ENCODE measurements around the gene DDOST. TPM values are rescaled to one million over a fixed set of nuclear protein-coding genes. Genes with fewer than 3 reads are reported as not detected.
"Not testable (repeated sequence)": the region's sequence is repeated elsewhere in the genome, so short reads cannot be mapped to it uniquely, and the experiment has no call there.

Gene DDOST
- polyA plus RNA-seq, 3 donors: 199 to 225 (median 224) TPM

DNA sequence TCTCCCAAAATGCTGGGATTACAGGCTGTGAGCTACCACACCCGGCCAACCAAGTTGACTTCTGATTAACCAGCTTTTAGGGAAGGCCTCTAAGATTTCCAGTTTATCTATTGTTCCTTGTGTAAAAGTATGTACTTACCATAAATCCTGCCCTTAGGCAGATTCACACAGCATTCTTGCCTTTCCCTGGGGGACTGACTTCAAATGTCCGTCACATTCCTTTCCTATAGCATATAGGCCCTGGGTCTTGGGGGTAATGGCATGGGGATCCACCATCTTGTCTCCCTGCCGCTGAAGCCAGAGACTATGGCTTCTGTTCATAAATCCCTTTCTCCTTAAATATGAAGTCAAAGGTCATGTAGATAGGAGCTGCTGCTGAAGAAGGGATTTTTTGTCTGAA is 28.8 kb downstream of the DDOST start:
- DNase-seq: no peak

DNA sequence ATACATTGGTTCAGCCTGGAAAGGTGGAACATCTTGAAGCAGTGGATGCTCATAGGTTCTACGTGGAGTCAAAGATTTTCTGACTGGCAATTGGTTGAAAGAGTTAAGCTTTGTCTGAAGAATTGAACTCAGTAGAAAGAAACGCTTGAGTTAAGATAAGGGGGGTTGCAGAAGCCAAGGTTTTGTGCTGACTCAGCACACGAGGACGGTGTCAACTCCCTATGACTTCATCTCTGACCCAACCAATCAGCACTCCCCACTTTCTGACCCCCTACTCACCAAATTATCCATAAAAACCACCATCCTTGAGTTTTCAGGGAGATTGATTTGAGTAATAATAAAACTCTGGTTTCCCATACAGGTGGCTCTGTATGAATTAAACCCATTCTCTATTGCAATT is 30.4 kb downstream of the DDOST start:
- DNase-seq: no peak

DNA sequence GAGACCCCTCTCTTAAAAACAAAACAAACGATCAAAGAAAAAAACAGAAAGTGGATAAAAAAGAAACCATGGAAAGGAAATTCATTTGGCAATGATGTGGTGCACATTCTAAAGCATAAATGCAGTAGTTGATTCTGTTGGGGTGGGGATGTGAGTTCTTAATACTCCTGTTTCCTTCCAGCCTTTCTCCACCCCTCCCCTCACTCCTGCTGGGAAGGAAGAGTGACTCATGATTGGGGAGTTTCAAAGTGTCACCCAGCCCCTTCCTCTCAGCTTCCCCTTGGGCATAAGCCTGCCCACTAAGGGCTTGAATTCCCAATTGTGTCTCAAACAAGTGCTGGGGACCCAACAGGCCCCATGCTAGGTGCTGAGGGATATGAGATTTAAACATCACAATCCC is 34.6 kb downstream of the DDOST start:
- DNase-seq: no peak

DNA sequence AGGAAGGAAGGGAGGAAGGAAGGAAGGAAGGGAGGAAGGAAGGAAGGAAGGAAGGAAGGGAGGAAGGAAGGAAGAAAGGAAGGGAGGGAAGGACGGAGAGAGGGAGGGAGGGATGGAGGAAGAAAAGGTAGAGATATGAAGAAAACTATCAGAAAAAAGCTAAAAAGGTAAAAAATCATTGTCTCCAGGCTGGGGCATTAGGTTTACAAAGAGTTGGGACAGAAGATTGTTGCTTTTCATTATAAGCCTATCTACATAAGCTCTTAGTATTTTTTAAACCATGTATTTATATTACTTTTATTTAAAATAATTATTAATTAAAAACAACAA is 35.1 kb downstream of the DDOST start:
- no peak for DNase-seq

DNA sequence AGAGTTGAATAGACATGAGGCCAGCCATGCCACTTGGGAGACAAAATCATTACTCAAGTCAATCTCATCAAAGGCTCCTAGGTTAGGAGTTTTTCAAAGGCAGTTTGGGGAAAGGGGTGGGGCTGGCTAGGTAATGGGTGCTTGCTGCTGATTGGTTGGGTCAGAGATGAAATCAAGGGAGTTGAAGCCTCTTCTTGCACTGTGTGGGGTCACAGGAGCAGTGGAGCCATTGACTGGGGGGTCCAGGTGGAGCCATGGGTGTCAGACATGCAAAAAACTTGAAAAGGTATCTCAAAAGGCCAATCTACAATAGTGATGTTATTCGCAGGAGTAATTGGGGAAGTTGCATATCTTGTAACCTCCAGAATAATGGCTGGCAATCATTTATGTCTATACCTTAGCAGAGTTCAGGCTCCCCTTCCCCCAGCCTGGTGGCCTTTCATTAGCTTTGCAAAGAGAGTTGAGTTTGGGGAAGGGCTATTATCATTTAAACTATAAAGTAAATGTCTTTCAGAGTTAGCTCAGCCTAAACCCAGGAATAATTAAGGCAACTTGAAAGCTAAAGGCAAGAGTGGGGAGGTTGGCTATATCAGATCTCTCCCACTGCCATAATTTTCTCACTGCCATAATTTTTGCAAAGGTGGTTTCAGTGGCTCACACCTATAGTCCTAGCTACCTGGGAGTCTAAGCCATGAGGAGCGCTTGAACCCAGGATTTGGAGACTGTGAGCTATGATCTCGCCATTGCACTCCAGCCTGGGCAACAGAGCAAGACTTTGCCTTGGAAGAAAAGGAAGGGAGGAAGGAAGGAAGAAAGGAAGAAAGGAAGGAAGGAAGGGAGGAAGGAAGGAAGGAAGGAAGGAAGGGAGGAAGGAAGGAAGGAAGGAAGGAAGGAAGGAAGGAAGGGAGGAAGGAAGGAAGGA is 35.7 kb downstream of the DDOST start:
- no peak for DNase-seq

DNA sequence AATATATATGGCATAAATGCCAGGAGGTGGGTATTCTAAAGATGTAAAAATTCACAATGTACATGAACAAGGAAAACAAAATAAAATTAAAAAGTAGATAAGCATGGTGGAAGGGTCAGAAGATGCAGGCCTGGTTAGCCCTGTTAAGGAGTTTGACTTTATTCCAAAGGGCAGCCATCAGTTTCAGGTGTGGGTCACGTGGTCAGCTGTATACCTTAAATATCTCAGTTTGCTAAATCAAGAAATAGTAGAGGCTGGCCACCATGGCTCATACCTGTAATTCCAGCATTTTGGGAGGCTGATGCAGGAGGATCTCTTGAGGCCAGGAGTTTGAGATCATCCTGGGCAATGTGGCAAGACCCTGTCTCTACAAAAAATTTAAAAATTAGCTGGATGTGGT is 36.5 kb downstream of the DDOST start:
- DNase-seq: no peak

DNA sequence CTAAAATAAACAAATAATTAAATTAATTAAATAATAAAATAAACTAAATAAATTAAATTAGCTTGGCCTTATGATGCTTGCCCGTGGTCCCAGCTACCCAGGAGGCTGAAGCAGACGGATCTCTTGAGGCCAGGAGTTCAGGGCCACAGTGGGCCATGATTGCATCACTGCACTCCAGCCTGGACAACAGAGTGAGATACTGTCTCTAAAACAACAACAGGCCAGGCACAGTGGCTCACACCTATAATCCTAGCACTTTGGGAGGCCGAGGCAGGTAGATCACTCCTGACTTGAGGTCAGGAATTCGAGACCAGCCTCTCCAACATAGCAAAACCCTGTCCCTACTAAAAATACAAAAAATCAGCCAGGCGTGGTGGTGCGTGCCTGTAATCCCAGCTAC is 40.2 kb downstream of the DDOST start:
- DNase-seq: no peak

DNA sequence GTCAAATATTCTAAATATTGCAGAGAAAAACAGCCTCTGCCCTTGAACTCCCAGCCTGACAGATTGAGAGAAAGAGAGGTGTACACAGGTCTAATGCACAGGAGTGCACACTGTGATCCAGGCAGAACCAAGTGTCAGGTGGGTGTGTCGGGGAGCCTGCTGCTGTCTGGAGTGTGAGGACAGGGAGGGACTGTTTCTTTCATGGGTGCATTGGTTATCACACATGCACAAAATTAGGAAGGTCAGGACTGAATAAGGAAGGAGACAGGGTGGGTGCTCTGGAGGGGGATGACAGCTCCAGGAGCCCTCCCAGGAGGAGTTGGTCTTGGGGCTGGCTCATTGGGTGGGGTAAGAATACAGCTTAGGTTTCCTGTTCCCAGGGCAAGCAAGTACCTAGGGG is 41.2 kb downstream of the DDOST start:
- DNase-seq: no peak

DNA sequence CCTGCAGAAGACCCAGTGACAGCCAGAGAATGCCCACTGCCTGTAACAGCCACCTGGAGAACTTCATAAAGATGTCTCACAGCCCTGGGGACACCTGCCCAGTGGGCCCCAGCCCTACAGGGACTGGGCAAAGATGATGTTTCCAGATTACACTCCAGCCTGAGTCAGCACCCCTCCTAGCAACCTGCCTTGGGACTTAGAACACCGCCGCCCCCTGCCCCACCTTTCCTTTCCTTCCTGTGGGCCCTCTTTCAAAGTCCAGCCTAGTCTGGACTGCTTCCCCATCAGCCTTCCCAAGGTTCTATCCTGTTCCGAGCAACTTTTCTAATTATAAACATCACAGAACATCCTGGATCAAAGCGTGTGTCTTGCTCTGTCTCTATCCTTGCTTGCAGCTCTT is 42.6 kb downstream of the DDOST start:
- no peak for DNase-seq

DNA sequence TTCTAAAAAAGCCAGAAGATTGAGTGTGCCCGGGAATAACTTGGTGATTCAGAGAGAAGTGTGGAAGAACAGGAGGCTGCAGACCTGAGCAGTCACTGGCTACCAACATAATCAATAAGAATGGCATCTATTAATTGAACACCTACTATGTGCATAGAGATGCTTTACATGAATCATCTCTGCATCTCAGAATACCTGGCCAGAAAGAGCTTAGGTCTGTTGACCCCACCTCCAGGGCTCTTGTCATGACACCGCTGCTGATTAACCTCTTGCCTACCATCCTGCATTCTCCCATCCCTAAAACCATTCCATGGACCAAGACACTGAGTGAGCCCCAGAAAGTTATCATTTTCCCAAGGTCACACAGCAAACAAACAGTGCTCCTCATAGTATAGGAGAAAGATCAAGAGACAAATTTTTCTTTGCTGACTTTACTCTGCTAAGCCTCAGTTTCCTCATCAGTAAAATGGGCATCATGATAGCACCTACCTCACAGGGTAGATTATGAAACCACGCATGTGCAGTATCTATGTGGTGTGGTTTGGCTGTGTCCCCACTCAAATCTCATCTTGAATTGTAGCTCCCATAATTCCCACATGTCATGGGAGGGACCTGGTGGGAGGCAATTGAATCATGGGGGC is 44.2 kb downstream of the DDOST start:
- DNase-seq: no peak

DNA sequence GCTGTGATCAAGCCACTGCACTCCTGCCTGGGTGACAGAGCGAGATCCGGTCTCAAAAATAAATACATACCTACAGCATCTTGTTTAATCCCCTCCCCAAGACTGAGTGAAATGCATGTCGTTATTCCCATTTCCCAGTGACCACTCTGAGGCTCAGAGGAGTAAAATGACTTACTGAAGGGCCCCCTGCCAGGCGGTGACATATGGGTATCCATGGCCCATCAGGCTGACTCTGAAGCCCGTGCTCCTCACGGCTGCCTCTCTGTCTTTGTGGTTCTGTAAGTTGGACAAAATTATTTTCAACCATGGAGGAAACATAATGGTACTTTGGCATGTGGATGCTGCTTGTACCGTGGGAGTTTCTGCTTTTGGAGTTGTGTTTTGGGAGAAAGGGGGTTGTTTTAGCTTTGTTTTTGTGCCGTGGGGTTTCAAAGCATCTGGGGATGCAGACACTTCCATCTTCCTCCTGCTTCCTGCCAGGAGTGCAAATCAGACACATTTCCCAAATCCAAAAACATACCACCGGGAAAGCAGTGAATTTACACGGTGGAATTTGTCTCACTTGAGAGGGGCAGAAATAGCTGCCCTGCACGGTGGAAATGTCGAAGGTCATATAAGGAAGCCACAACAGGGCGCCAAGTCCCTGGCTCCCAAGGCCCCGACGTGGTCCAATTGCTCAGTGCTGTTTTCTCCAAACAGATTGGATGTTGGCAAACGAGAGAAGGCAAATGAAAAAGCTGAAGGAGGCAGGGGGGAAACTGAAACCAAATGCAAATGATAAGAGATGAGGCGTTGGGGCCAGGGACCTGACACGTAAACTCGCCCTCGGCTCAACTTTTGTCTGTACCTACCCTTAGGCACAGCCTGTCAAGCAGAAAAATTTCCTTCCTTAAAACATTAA is 45.0 kb downstream of the DDOST start:
- DNase-seq: no peak

DNA sequence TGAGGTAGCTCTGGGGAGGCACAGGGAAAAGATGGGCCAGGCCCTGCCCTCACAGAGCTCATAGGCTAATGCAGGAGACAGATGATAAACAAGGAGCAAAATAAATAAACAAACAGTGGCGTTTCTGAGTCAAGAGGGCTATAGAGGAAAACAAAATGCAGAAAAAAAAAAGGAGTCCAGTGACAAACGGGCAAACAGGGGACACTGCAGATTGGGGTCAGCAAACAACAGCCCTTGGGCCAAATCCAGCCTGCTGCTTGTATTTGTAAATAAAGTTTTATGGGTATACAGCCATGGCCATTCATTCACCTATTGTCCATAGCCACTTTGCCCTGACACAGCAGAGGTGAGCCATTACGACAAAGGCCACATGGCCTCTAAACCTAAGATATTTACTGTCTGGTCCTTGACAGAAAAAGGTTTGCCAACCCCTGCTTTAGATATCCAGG is 47.0 kb downstream of the DDOST start:
- no peak for DNase-seq

DNA sequence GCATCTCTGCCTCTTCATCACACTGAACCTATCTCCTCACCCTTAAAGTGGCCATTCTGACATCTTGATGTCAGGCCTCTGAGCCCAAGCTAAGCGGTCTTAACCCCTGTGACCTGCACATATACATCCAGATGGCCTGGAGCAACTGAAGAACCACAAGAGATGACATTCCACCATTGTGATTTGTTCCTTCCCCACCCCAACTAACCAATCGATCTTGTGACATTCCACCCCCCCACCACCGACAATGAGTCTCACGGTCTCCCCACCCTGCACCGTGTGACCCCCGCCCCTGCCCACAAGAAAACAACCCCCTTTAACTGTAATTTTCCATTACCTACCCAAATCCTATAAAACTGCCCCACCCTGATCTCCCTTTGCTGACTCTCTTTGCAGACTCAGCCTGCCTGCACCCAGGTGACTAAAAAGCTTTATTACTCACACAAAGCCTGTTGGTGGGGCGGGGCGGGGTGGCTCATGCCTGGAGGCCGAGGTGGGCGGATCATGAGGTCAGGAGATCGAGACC is 48.9 kb downstream of the DDOST start:
- no peak for DNase-seq

DNA sequence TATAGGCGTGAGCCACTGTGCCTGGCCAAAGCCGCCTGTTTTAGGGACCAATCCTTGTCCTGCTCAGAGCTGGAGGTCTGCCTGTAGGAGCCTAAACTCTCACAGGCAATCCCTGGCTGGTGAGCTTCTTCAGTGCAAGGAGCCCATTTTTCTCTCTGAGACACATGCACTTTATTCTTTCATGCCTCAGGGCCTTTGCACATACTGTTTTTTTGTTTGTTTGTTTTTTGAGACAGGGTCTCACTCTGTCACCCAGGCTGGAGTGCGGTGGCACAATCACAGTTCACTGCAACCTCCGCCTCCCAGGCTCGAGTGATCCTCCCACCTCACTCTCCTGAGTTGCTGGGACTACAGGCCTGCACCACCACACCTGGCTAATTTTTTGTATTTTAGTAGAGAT is 49.5 kb downstream of the DDOST start:
- DNase-seq: no peak

DNA sequence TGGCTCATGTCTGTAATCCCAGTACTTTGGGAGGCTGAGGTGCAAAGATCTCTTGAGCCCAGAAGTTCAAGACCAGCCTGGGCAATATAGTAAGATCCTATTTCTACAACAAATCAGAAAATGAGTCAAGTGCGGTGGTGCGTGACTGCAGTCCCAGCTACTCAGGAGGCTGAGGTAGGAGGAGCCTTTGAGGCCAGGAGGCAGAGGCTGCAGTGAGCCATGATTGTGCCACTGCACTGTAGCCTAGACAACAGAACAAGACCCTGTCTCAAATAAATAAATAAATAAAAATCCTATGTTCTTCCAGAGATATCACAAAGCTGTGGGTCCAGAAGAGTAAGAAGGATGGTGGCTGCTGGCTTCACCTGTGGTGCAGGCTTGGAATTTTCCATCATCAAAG is 50.2 kb downstream of the DDOST start:
- DNase-seq: no peak

DNA sequence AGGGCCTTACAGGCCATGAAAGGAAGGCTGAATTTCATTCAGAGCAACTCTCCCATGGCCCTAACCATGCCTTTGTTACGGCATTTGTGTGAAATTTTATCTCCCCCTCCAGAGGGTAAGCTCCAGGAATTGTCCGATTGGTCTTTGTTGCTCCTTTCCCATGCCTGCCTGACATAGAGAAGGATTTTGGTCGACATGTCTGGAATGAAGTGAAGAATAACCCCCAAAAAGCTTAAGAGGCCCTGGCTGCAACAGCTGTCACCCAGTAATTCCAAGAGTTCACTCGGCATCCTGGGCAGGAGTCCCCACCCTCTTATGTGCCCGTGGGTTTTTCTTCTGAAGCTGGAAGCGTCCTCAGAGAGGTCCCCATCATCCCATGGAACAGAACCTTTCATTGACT is 51.6 kb downstream of the DDOST start:
- no peak for DNase-seq

DNA sequence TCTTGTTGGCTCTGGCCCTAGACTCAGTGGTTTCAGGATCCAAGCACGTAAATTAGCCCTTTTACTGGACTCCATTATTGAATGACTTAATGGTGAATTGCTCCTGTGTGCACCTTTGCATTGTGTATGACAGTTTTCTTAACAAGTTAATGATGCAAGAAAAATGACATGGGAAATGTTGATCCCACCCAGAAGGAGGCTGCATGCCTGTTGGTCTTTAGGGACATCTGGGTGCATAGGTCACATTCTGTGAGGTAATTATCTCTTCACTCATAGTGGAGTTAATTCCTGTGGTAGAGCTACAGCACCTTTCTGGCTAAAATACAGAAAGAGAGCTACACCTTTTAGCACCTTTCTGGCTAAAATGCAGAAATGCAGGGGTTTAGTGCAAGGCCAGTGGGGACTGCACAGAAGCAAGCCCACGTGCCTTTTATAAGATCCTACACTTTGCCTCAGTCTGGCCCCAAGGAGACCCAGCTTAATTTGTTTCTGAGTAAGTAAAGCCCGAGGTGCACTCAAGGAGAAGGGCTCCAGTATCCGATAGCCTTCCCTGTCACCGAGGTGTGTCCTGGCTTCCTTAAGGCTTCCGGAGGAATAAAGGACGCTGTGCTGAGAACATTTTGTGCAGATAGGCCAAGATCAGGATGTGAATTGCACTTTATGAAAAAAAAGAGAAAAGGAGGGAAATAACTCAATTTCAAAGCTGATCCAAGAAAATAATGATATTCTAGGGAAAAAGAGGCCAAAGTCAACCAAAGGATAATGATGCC is 54.2 kb downstream of the DDOST start:
- DNase-seq: not testable (repeated sequence)

DNA sequence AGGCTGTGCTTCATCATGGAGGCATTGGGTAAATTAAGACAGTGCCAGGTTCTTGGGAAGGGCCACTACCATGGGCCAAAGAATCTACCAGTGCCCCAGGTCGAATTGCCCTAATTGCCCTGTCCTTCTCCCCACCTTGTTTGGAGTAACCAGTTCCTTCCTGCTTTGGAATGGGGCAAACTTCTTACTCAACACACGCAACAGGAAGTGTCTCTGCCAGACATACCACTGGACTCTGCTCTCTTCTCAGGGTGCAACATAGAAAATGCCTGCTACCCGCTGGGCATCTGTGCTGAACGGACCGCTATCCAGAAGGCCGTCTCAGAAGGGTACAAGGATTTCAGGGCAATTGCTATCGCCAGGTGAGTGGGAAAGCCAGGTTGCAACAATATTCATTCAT is 56.5 kb downstream of the DDOST start:
- DNase-seq: no peak

DNA sequence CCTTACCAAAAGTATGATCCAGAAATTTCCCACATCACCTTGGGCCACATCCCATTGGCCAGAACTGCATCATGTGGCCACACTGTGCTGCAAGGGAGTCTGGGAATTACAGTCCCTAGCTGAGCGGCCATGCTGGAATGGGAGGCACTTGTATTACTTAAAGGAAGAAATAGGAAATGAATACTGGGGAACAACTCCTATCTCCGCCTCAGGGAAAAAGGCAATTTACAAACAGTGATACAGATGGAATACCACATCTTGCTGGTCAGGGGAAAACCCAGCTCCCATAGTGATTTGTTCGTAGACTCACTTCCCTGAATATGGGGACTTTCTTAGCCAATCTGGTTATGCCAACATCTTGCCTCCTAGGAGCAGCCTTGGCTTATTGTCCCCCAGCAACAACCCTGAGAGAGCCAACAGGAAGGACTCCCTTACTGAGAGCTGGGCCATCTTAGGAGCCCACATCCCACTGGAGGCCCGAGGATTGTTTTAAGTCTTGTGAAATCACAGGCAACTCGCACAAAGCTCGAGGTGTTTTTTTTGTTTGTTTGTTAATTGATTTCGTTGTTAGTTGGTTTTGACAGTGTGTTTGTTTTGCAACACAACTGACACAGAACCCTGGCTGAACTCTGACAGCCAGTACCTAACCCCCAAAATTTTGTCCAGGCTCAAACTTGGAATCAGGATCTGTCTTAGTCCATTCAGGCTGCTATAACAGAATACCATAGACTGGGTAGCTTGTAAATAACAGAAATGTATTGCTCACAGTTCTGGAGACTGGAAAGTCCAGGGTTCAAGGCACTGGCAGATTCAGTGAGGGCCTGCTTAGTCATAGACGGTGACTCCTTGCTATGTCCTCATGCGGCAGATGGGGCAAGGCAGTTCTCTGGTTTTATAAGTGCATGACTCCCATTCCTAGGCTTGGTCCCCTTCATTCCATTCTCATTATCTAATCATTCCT is 57.4 kb downstream of the DDOST start:
- DNase-seq: no peak

DNA sequence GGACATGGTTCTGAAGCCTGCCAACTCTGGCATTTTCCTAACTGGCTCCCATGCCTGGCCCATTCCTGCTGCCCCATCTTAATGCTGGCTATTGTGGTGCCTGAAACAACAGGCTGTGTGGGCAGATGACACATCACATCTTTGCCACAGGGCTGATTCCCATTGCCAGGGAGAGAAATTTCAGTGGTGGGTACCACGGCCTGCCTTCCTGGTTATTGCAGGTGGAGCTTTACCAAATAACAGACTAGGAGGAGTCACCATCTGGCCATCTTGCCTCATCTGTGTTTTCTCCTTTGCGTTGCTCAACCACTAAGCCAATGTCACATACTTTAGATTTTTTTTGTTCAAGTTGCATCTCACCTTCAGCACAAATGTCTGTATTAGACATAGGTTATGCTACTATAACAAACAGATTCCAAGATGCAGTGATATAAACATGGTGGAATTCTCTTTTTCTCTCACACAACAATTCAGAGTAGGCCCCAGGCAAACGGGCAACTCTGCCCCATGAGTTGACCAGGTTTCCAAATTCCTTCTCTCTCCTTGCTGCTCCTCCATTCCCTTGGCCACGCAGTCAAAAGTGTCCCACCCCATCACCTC is 58.2 kb downstream of the DDOST start:
- DNase-seq: no peak
